SW 1271 (cell line): ENCODE results near the gene OR6K3.
"Not testable (repeated sequence)": the region's sequence is repeated elsewhere in the genome, so short reads cannot be mapped to it uniquely, and the experiment has no call there.

ENCODE experiments used
- DNase-seq, 2 experiments: peaks; one replicate each; lab custom pipeline; 2025; lab: John Stamatoyannopoulos, UW

The OR6K3 gene

GRCh38 chr1:158720620-158721019 lies at the start of gene OR6K3:
TSS of gene OR6K3 (minus strand) at chr1:158720720. CDS start at chr1:158718115, 2,605 bp downstream.
- DNase-seq, result no peak

- no peak for DNase-seq
Observed at GRCh38 chr1:158754420-158754819, 33.9 kb upstream of the OR6K3 start, which contains the start of gene OR6K6. TSS of gene OR6K6 (plus strand) at chr1:158754720. CDS start at chr1:158754888, 168 bp downstream.

- no peak for DNase-seq
Observed at GRCh38 chr1:158752155-158752712, 31.7 kb upstream of the OR6K3 start.

- DNase-seq, result no peak
Observed at GRCh38 chr1:158735848-158736247, 15.3 kb upstream of the OR6K3 start.

GRCh38 chr1:158732524-158732923 lies 12.0 kb upstream of the OR6K3 start:
- no peak for DNase-seq

- no peak for DNase-seq
Observed at GRCh38 chr1:158731707-158732106, 11.2 kb upstream of the OR6K3 start.

- DNase-seq, result no peak
Observed at GRCh38 chr1:158730453-158730852, 9.9 kb upstream of the OR6K3 start.

- DNase-seq, result no peak
Observed at GRCh38 chr1:158728510-158729225, 8.1 kb upstream of the OR6K3 start.

GRCh38 chr1:158724442-158724841 lies 3.9 kb upstream of the OR6K3 start:
- DNase-seq, result no peak

GRCh38 chr1:158719664-158720063 lies 856 bp downstream of the OR6K3 start:
- no peak for DNase-seq

- no peak for DNase-seq
Observed at GRCh38 chr1:158717344-158717743, 3.2 kb downstream of the OR6K3 start.

- no peak for DNase-seq
Observed at GRCh38 chr1:158716335-158716734, 4.2 kb downstream of the OR6K3 start.

GRCh38 chr1:158714754-158715153 lies 5.8 kb downstream of the OR6K3 start:
- DNase-seq, result no peak

GRCh38 chr1:158711098-158711497 lies 9.4 kb downstream of the OR6K3 start:
- DNase-seq, result no peak

- DNase-seq, result no peak
Observed at GRCh38 chr1:158706096-158706495, 14.4 kb downstream of the OR6K3 start.

- DNase-seq, result no peak
Observed at GRCh38 chr1:158700552-158700951, 20.0 kb downstream of the OR6K3 start, which contains the start of gene OR6K2. TSS of gene OR6K2 (minus strand) at chr1:158700652. CDS start at chr1:158700652, 0 bp downstream.

GRCh38 chr1:158694596-158694995 lies 25.9 kb downstream of the OR6K3 start:
- no peak for DNase-seq

GRCh38 chr1:158692356-158692755 lies 28.2 kb downstream of the OR6K3 start:
- no peak for DNase-seq

GRCh38 chr1:158691907-158692306 lies 28.6 kb downstream of the OR6K3 start:
- no peak for DNase-seq

- DNase-seq, result not testable (repeated sequence)
Observed at GRCh38 chr1:158691149-158691548, 29.4 kb downstream of the OR6K3 start.

- DNase-seq, result no peak
Observed at GRCh38 chr1:158689875-158690274, 30.6 kb downstream of the OR6K3 start.

- DNase-seq, result no peak
Observed at GRCh38 chr1:158689110-158689509, 31.4 kb downstream of the OR6K3 start.

GRCh38 chr1:158688343-158688742 lies 32.2 kb downstream of the OR6K3 start:
- not testable (repeated sequence) for DNase-seq

- DNase-seq, result no peak
Observed at GRCh38 chr1:158687037-158687436, 33.5 kb downstream of the OR6K3 start.
